Dendritic cell treated with granulocyte-macrophage colony-stimulating factor and Interleukin-4, amounts not matched to agents 40 ng/mL and 50 ng/mL, for 4 days (primary cell): ENCODE data around the gene TRPV5.

Experiments
- H3K27ac Mint-ChIP-seq: one replicate; pipeline ENCODE4 v1.8.0; 2022; ENCODE audit warnings: mild to moderate bottlenecking, mixed read lengths
- H3K27me3 Mint-ChIP-seq: one replicate; pipeline ENCODE4 v1.8.0; 2022; ENCODE audit warnings: mild to moderate bottlenecking, mixed read lengths
- H3K36me3 Mint-ChIP-seq: one replicate; pipeline ENCODE4 v1.8.0; 2022; ENCODE audit warnings: low read depth, mixed read lengths
- H3K4me1 Mint-ChIP-seq: one replicate; pipeline ENCODE4 v1.8.0; 2022; ENCODE audit warnings: low read depth, mixed read lengths
- H3K4me3 Mint-ChIP-seq: one replicate; pipeline ENCODE4 v1.8.0; 2022; ENCODE audit warnings: mild to moderate bottlenecking, moderate library complexity, mixed read lengths
- H3K9me3 Mint-ChIP-seq: one replicate; pipeline ENCODE4 v1.8.0; 2022; ENCODE audit warnings: mixed read lengths
- intact Hi-C: fragments of 100-400 bp; cut with micrococcal nuclease; formaldehyde crosslinking; loops from one replicate; pipeline ENCODE4 v1.15.0; 2022

TRPV5 gene

DNA sequence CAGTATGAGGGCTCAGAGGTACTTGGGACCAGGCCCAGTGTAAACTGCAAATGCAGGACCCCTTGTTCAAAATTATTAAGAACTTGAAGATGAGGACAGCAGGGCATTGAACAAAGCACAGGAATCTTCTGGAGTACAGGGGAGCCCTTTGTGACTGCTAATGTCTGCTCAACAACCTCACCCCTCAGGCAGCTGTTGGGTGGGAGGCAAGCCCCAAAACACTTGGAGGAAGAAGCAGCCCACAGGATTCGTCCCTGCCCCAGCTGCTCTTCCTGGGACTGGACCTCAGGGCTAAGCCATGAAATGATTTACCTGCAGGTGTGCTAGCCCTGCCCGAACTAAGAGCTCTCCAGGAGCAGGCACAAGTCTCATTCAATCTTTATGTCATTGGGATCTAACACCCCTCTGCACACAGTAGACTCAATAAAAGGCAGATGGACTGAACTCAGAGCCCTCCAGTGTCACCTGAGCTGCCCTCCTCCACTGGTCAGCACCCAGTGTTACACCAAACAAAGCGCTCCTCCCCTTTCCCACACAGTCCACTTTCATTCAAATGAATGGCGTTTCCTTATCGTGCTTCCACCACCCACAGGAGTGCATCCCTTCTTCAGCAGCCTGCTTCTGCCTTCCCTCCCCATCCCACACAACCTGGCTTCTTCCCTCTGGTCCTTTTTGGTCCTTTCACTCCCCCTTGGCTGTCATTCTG, 1.0 kb downstream of the TRPV5 start:
- peaks cover 4% of the 10 kb centered on the region for H3K27me3 Mint-ChIP-seq
- H3K4me3 Mint-ChIP-seq = no peak overlapping the region
- peaks cover 11% of the 10 kb centered on the region for H3K36me3 Mint-ChIP-seq
- peaks cover 16% of the 10 kb centered on the region for H3K4me1 Mint-ChIP-seq
- peaks cover 13% of the 10 kb centered on the region for H3K9me3 Mint-ChIP-seq
- intact Hi-C loops = no loop called here
- no peak overlapping the region for H3K27ac Mint-ChIP-seq

GRCh38 chr7:142930126-142930730, 3.3 kb downstream of the TRPV5 start:
- Mint-ChIP-seq H3K27ac (no peak overlapping the region), H3K4me1 (peaks cover 36% of the 10 kb centered on the region), H3K4me3 (no peak overlapping the region), H3K36me3 (peaks cover 13% of the 10 kb centered on the region), H3K27me3 (peaks cover 4% of the 10 kb centered on the region), H3K9me3 (peaks cover 36% of the 10 kb centered on the region)
- intact Hi-C loops = no loop called here

GRCh38 chr7:142927949-142928348, 5.6 kb downstream of the TRPV5 start:
- no peak overlapping the region for H3K4me3 Mint-ChIP-seq
- H3K27ac Mint-ChIP-seq = peak overlapping the region; percentile 84
- peaks cover 36% of the 10 kb centered on the region for H3K4me1 Mint-ChIP-seq
- no peaks in the 10 kb centered on the region for H3K27me3 Mint-ChIP-seq
- H3K36me3 Mint-ChIP-seq = peaks cover 13% of the 10 kb centered on the region
- H3K9me3 Mint-ChIP-seq = peaks cover 36% of the 10 kb centered on the region
- intact Hi-C loops = no loop called here

DNA sequence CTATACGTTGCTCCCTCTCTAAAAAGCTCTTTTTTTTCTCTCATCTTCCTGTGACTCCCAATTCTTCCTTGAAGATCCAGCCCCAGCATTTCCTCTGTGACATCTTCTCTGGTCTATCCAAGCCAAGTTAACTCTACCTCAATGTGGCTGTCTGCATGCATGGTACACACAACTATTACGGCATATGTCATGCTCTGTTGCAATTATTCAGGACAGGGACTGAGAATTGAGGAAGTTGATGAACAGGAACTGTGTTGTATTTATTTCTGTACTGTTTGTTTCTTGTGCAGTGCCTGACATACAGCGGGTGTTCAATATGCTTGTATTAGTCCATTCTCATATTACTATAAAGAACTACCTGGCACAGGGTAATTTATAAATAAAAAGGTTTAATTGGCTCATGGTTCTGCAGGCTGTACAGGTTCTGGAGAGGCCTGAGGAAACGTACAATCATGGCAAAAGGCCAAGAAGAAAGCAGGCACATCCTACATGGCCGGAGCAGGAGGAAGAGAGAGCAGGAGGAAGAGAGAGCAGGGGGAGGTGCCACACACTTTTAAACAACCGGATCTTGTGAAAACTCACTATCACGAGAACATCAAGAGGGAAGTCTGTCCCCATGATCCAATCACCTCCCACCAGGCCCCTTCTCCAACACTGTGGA, 6.3 kb downstream of the TRPV5 start:
- Mint-ChIP-seq H3K9me3 (peaks cover 36% of the 10 kb centered on the region), H3K27ac (peak overlapping the region; percentile 84), H3K36me3 (peaks cover 13% of the 10 kb centered on the region), H3K4me1 (peaks cover 36% of the 10 kb centered on the region), H3K4me3 (peak overlapping the region; percentile 4), H3K27me3 (no peaks in the 10 kb centered on the region)
- intact Hi-C loops = no loop called here

DNA sequence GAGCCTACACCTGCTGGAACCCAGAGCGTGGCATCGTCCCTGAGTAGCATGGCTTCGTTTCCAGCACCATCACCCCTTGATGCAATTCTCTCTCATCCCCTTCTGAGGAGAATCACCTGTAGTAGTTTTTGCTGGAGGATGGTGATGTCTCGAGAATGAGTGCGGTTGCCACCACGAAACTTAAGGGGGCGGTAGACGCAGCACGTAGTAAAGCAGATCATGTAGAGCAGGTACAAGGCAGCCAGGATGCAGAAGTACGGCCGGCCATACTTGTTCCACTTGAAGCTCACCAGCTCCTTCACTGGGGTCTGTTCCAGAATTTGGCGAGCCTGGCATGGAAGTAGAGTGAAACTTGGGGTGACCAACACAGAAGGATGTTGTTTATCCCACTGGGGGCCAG, 8.1 kb downstream of the TRPV5 start:
- Mint-ChIP-seq H3K36me3 (peaks cover 13% of the 10 kb centered on the region), H3K27me3 (no peaks in the 10 kb centered on the region), H3K4me1 (peaks cover 36% of the 10 kb centered on the region), H3K9me3 (peaks cover 35% of the 10 kb centered on the region), H3K4me3 (no peak overlapping the region), H3K27ac (peak overlapping the region; percentile 84)
- intact Hi-C loops = no loop called here

DNA sequence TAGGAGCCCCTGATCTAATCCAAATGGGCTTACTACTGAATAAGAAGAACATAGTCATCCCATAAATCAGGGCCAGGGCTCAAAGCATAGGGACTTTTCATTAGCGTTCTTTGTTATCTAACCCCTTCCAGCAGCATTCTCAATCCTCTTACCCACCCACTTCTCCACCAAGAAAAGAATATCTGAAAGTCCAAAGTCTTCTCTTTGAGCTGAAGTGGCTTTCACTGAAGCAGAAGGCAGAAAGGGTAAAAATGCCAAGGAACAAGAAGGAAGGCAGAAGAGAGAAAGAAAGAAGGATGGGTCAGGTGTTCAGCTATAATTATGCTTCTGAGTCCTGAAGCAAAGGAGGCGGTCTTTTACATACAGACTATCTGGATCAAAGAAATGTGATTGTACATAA, 10.2 kb downstream of the TRPV5 start:
- Mint-ChIP-seq H3K4me1 (peaks cover 28% of the 10 kb centered on the region), H3K27ac (no peak overlapping the region), H3K27me3 (no peaks in the 10 kb centered on the region), H3K36me3 (peaks cover 11% of the 10 kb centered on the region), H3K4me3 (no peak overlapping the region), H3K9me3 (peaks cover 28% of the 10 kb centered on the region)
- intact Hi-C loops = no loop called here

DNA sequence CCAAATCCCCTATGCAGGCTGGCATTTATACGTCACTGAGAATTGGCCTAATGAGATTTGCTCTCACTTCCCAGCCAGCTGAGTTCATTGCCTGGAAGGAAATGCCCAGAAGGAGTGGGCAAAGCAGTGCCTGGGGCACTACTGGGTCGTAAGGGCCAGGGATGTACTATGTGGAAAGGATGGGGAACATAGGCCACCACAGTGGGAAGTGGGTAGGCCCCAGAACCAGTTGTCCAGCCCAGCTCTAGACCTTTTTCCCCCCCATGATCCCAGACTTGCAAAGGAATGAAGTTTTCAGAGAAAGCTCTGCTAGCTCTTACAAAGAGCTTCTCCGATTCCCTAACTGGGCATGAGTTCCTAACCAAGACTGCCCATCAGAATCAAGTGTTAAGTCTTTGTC, 13.9 kb downstream of the TRPV5 start:
- peaks cover 2% of the 10 kb centered on the region for H3K27me3 Mint-ChIP-seq
- no peaks in the 10 kb centered on the region for H3K4me1 Mint-ChIP-seq
- intact Hi-C loops = no loop called here
- H3K27ac Mint-ChIP-seq = no peak overlapping the region
- H3K9me3 Mint-ChIP-seq = no peaks in the 10 kb centered on the region
- H3K4me3 Mint-ChIP-seq = no peak overlapping the region
- no peaks in the 10 kb centered on the region for H3K36me3 Mint-ChIP-seq

DNA sequence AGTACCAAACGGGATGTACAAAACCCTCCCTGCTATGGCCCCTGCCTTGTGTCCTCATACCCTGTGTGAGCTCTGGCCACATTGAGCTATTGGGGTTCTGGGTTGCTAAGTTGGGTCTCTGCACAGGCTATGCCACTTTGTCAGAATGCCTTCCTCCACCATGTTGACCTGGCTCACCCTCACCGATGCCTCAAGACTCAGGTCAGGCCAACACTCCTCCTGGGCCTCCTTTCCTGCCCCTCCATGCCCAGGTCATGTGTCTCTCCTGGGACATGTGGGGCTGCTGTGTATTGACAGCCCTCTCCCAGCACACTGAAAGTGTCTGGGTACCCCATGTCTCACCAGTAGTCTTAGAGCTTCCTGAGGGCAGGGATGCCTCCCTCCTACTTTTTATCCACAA, 14.6 kb downstream of the TRPV5 start:
- Mint-ChIP-seq H3K36me3 (no peaks in the 10 kb centered on the region), H3K4me3 (no peak overlapping the region), H3K27ac (no peak overlapping the region), H3K4me1 (peaks cover 5% of the 10 kb centered on the region), H3K9me3 (no peaks in the 10 kb centered on the region), H3K27me3 (peaks cover 2% of the 10 kb centered on the region)
- intact Hi-C loops = no loop called here

DNA sequence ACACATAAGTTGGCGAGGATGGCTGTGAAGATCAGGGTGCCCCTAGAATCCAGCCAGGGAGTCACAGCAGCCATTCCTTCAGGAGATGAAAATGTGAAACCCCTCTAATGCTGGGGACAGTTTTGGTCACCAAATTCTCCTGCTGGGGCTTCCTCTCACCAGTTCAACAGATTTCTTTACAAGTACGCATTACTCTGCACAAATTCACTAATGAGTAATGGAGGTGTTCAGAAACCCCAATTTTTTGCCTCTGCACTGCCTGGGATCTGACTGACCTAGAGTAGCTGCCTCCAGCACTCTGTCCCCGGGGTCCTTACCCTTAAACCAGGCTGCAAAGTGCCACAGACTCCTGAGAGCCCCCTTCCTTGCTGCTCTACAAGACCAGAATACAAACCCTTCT, 16.1 kb downstream of the TRPV5 start:
- Mint-ChIP-seq H3K4me3 (no peak overlapping the region), H3K27me3 (peaks cover 5% of the 10 kb centered on the region), H3K9me3 (no peaks in the 10 kb centered on the region), H3K36me3 (no peaks in the 10 kb centered on the region), H3K4me1 (peaks cover 9% of the 10 kb centered on the region), H3K27ac (no peak overlapping the region)
- intact Hi-C loops = no loop called here

DNA sequence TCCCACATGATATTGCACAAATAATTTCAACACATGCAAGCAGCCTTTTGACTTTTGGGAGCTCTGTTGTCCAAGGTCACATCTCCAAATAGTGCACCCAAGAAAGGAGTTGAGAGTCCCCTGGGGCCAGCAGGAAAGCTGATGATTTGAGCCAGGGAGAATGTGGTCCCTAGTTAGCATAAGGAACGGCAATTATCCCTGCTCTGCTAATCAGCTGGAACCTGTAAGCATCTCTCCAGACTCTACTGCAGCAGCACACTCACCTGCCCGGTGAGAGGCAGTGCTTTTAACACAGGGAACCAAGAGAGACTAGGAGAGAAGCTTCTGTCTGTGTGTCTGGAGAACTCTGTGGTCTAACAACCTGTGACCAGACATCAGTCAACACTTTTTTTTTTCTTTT, 17.0 kb downstream of the TRPV5 start:
- intact Hi-C loops = no loop called here
- Mint-ChIP-seq H3K27me3 (peaks cover 5% of the 10 kb centered on the region), H3K9me3 (no peaks in the 10 kb centered on the region), H3K36me3 (no peaks in the 10 kb centered on the region), H3K4me3 (no peak overlapping the region), H3K4me1 (peaks cover 11% of the 10 kb centered on the region), H3K27ac (no peak overlapping the region)

DNA sequence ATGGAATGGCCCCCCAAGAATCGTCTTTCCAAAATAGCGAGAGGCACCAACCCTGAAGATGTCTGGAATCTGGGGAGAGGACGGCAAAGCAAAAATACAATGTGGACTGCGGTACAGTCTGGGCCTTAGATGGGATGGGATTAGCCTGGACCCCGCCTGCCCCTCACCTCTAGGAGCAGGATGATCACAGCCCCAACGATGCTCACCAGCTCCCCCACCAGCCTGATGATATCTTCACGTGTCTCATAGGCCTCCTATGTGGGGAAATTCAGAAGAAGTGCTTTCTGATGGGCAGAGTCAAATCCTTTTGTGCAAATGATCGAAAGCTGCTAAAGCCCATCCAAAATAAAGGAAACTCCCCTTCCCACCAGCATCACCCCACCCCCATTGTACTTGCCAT, 18.2 kb downstream of the TRPV5 start:
- intact Hi-C loops = no loop called here
- Mint-ChIP-seq H3K27me3 (peaks cover 5% of the 10 kb centered on the region), H3K4me3 (no peak overlapping the region)

GRCh38 chr7:142914121-142914520, 19.4 kb downstream of the TRPV5 start:
- H3K4me1 Mint-ChIP-seq = peaks cover 34% of the 10 kb centered on the region
- H3K4me3 Mint-ChIP-seq = no peak overlapping the region
- intact Hi-C loops = no loop called here
- H3K9me3 Mint-ChIP-seq = no peaks in the 10 kb centered on the region
- H3K36me3 Mint-ChIP-seq = no peaks in the 10 kb centered on the region
- H3K27me3 Mint-ChIP-seq = peaks cover 5% of the 10 kb centered on the region
- H3K27ac Mint-ChIP-seq = no peak overlapping the region

More for the DNA sequence above, 18.2 kb downstream of the TRPV5 start:
- peaks cover 23% of the 10 kb centered on the region for H3K4me1 Mint-ChIP-seq
- H3K36me3 Mint-ChIP-seq = no peaks in the 10 kb centered on the region
- no peak overlapping the region for H3K27ac Mint-ChIP-seq
- no peaks in the 10 kb centered on the region for H3K9me3 Mint-ChIP-seq

DNA sequence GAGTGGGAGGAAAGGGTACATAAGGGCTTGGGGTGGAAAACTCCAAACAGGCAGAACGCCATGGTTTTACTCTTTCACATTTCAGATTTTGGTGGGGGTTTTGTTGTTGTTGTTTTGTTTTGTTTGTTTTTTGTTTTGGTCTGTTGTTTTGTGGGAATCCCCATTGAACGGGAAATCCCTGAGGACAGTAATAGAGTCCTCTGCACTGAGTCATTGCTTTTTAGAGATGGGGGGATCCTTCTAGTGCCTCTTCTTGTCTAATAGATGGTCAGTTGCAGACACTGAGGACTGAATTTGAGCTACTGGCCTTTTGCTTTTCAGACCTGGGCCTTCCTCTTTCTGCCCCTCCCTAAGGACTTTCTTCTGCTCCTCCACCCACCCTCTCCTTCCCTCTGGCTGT, 20.0 kb downstream of the TRPV5 start:
- no peaks in the 10 kb centered on the region for H3K9me3 Mint-ChIP-seq
- H3K27ac Mint-ChIP-seq = no peak overlapping the region
- no peaks in the 10 kb centered on the region for H3K36me3 Mint-ChIP-seq
- intact Hi-C loops = no loop called here
- H3K4me1 Mint-ChIP-seq = peaks cover 40% of the 10 kb centered on the region
- peaks cover 5% of the 10 kb centered on the region for H3K27me3 Mint-ChIP-seq
- no peak overlapping the region for H3K4me3 Mint-ChIP-seq

GRCh38 chr7:142913051-142913450, 20.5 kb downstream of the TRPV5 start:
- Mint-ChIP-seq H3K27ac (no peak overlapping the region), H3K4me3 (no peak overlapping the region), H3K9me3 (no peaks in the 10 kb centered on the region), H3K36me3 (no peaks in the 10 kb centered on the region), H3K4me1 (peaks cover 42% of the 10 kb centered on the region), H3K27me3 (peaks cover 5% of the 10 kb centered on the region)
- intact Hi-C loops = no loop called here
